GM12878 (cell line): ENCODE measurements around the gene CACNA2D3. TPM values are rescaled to one million over a fixed set of nuclear protein-coding genes. Genes with fewer than 3 reads are reported as not detected.

Source experiments
- ATAC-seq: fragments of 200-7000 bp; cut with Tn5 transposase; 3 replicates; pipeline ENCODE4 v1.9.1; 2020; ENCODE audit warnings: mild to moderate bottlenecking, moderate library complexity
- BruUV-seq: library from RNA; stranded (reverse); fragments of 400-500 nt; replicated peaks from 2 replicates; lab custom pipeline; 2021; lab: Mats Ljungman, UMichigan
- CTCF ChIA-PET: fragments of 300-600 bp; sonication (Branson Sonifier 250); formaldehyde crosslinking; extraction: SDS; loops from one replicate; lab custom pipeline; 2021; ENCODE audit warnings: inconsistent platforms; lab: Yijun Ruan, JAX
- POLR2A ChIA-PET: fragments of 350-600 bp; formaldehyde crosslinking; extraction: SDS; loops from one replicate; lab custom pipeline; 2021; ENCODE audit warnings: inconsistent platforms; lab: Charles Lee
- RAD21 ChIA-PET: fragments of 300-600 bp; sonication (Branson Sonifier 250); formaldehyde crosslinking; loops from one replicate; lab custom pipeline; 2023; ENCODE audit warnings: antibody characterized with exemption; ENCODE audit not compliant: unreplicated experiment; lab: Charles Lee
- SMC1A ChIA-PET: fragments of 300-600 bp; sonication (Branson Sonifier 250); formaldehyde crosslinking; loops from one replicate; lab custom pipeline; 2023; ENCODE audit not compliant: unreplicated experiment, uncharacterized antibody; lab: Charles Lee
- DNase-seq: peaks from one replicate; pipeline ENCODE4 v3.0.0-alpha.2; 2011; ENCODE audit warnings: low read depth, low spot score
- FAIRE-seq: peaks from 3 replicates; lab custom pipeline; 2011; peaks lifted over from hg19 to GRCh38; lab: Jason Lieb, UNC
- H2AFZ ChIP-seq: 2 replicates; pipeline ENCODE4 v1.6.0; 2011; ENCODE audit warnings: low read depth, low read length, control low read depth; ENCODE audit not compliant: control insufficient read depth
- H3K27ac ChIP-seq: 2 replicates; pipeline ENCODE4 v1.5.1; 2011; ENCODE audit warnings: control low read depth; ENCODE audit not compliant: control insufficient read depth, insufficient read depth
- H3K27me3 ChIP-seq, 2 experiments: replicated peaks in 1 of 2; 2 replicates each; pipeline versions ENCODE4 v1.6.0 to v1.6.1; 2011; ENCODE audit warnings: low read length in 1 of 2; ENCODE audit not compliant: control insufficient read depth in 2 of 2, insufficient read depth in 2 of 2
- H3K36me3 ChIP-seq, 2 experiments: 2 replicates each; pipeline ENCODE4 v1.5.1; 2011; ENCODE audit warnings: low read length in 1 of 2; ENCODE audit not compliant: control insufficient read depth in 2 of 2, insufficient read depth in 2 of 2
- H3K4me1 ChIP-seq: 2 replicates; pipeline ENCODE4 v1.6.1; 2011; ENCODE audit warnings: mild to moderate bottlenecking, low read length, moderate library complexity, mixed read lengths; ENCODE audit not compliant: control insufficient read depth, insufficient read depth
- H3K4me2 ChIP-seq: 2 replicates; pipeline ENCODE4 v1.6.0; 2011; ENCODE audit warnings: control low read depth; ENCODE audit not compliant: control insufficient read depth, insufficient read depth
- H3K4me3 ChIP-seq: fragments of 200-600 bp; sonication (generic); 2 replicates; pipeline ENCODE4 v1.5.1; 2016
- H3K79me2 ChIP-seq: 2 replicates; pipeline ENCODE4 v1.6.0; 2011; ENCODE audit warnings: low read length; ENCODE audit not compliant: control insufficient read depth, insufficient read depth
- H3K9ac ChIP-seq: 2 replicates; pipeline ENCODE4 v1.8.0; 2011; ENCODE audit warnings: low read length, control low read depth, mixed read lengths; ENCODE audit not compliant: control insufficient read depth, insufficient read depth
- H3K9me3 ChIP-seq: replicated peaks from 3 replicates; pipeline ENCODE4 v1.5.1; 2011; ENCODE audit warnings: mild to moderate bottlenecking, low read length; ENCODE audit not compliant: control insufficient read depth, insufficient read depth
- H4K20me1 ChIP-seq: 2 replicates; pipeline ENCODE4 v1.6.0; 2011; ENCODE audit not compliant: control insufficient read depth, insufficient read depth
- CBX5 ChIP-seq: sonication (generic); IDR thresholded peaks from 2 replicates; pipeline ENCODE4 v1.6.1; 2016; ENCODE audit warnings: low read depth, moderate library complexity, mild to moderate bottlenecking, inconsistent platforms
- CHD1 ChIP-seq: IDR thresholded peaks from 2 replicates; pipeline ENCODE4 v1.6.1; 2012; ENCODE audit warnings: low read depth, low read length, improper control_type of control experiment
- IKZF1 ChIP-seq: fragments of 450-650 bp; conservative IDR thresholded peaks from 2 replicates; pipeline ENCODE4 v1.6.1; 2017; ENCODE audit warnings: antibody characterized with exemption, mild to moderate bottlenecking
- MEF2B ChIP-seq: fragments of 450-650 bp; IDR thresholded peaks from 2 replicates; pipeline ENCODE4 v1.6.1; 2018; ENCODE audit warnings: mild to moderate bottlenecking, moderate library complexity; ENCODE audit not compliant: partially characterized antibody, poor library complexity, severe bottlenecking
- PML ChIP-seq: IDR thresholded peaks from 2 replicates; pipeline ENCODE4 v1.6.1; 2012; ENCODE audit warnings: low read length, inconsistent platforms
- RBBP5 ChIP-seq: fragments of 200-600 bp; sonication (generic); conservative IDR thresholded peaks from 2 replicates; pipeline ENCODE4 v1.6.1; 2016
- TCF3 ChIP-seq: IDR thresholded peaks from 2 replicates; pipeline ENCODE4 v1.6.1; 2012; ENCODE audit warnings: low read depth, mild to moderate bottlenecking, low read length, borderline replicate concordance; ENCODE audit not compliant: insufficient read depth
- WRNIP1 ChIP-seq: IDR thresholded peaks from 2 replicates; pipeline ENCODE4 v1.6.1; 2011; ENCODE audit warnings: low read depth, low read length, improper control_type of control experiment, borderline replicate concordance
- YY1 ChIP-seq: IDR thresholded peaks from 2 replicates; pipeline ENCODE4 v1.6.1; 2011; ENCODE audit warnings: low read depth, mild to moderate bottlenecking, low read length
- WGBS: methylation state at CpG from one replicate; pipeline ENCODE4 v1.1.6; 2016; ENCODE audit warnings: low lambda C conversion rate; ENCODE audit not compliant: insufficient replicate concordance, insufficient coverage; ENCODE audit errors: missing lambda C conversion rate; 5-methylcytosine and 5-hydroxymethylcytosine counted together
- in situ Hi-C: fragments of 300-500 bp; cut with MboI; formaldehyde crosslinking; loops from 9 replicates; pipeline ENCODE4 v1.14.3; 2018; ENCODE audit warnings: mixed read lengths
- intact Hi-C: fragments of 100-400 bp; cut with micrococcal nuclease; formaldehyde crosslinking; loops from one replicate; pipeline ENCODE4 v1.14.2; 2022; ENCODE audit not compliant: unreplicated experiment
- polyA plus RNA-seq, 11 experiments: library from polyadenylated mRNA; depleted of rRNA in 4 of 11; unstranded in 6 of 11; stranded (reverse) in 5 of 11; fragments of >200 nt; fragmentation: Nextera tagmentation in 4 of 11; fragmentation: Illumina TruSeq in 1 of 11; extraction: Ambion mirVana in 4 of 11; extraction: Trizol in 1 of 11; gene quantifications; 1 replicate in 1 of 11; 2 replicates in 10 of 11; pipeline versions ENCODE4 v1.2.1 to v1.2.3, GENCODE V29; 2011 to 2016; ENCODE audit warnings: inconsistent platforms in 2 of 11, missing spikeins in 2 of 11, low read depth in 1 of 11
- total RNA-seq, 4 experiments: library from RNA; depleted of rRNA in 3 of 4; stranded (reverse); fragments of >200 nt in 3 of 4; fragmentation: Illumina TruSeq in 1 of 4; extraction: Trizol in 1 of 4; gene quantifications; 2 replicates each; pipeline versions ENCODE4 v1.2.1 to v1.2.3, GENCODE V29; 2013 to 2021

Gene CACNA2D3
- total and polyA plus RNA-seq, 10 of the 15 experiments (the other 5 are each of a cell fraction or from before 2014, with no cell fraction given): not detected

DNA sequence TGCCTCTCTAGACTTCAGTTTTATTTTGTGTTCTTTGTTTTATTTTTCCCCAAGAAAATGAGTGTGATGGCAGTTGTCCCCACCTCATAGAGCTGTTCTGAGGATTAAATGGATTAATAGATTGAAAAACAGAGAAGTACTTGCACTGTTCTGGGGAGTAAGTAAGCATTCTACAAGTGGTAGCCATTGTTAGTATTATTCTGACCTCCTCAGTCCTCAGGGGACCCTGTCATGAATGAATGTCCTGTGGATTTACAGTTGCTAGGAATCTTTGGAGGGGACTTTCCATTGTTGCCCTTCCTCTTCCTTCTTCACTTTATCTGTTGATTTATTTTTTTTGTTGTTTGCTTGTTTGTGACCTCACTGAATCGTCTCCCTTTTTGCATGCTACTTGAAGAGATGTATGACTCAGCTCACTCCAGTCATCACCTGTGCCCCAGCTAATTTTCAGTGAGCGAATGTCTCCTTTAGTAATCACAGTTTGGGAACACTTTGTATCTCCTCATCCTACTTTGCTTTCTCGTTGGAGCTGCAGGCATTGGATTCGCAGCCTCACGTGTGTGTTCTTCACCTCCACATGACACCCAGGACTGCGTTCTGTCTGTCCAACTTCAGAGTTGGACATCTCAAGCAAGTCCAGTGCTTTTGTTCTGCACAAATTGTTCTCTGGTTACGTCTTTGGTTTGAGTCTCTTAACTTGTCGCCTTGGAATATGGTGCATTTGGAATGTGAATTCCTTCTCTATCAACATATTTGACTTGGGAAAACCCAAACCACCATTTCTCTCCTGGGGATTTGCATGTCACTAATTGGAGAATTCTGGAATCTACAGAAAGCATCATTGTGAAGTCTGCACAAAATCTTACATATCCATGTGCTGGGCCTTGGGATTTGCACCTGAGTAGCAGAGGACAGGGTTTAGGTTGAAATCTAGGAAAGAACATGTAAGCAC lies 751.0 kb downstream of the CACNA2D3 start:
- TF ChIP-seq IKZF1 (no peak), CBX5 (no peak), WRNIP1 (no peak), CHD1 (no peak), MEF2B (no peak), RBBP5 (no peak), YY1 (no peak), PML (no peak), TCF3 (no peak)
- ChIA-PET CTCF (no interaction called here), SMC1A (no interaction called here), RAD21 (no interaction called here), POLR2A (no interaction called here)
- ATAC-seq (no peak), FAIRE-seq (no peak), DNase-seq (no peak)
- no peaks in the 10 kb centered on the region for H4K20me1 ChIP-seq
- H3K36me3 ChIP-seq: no peaks in the 10 kb centered on the region
- no peaks in the 10 kb centered on the region for H3K9me3 ChIP-seq
- H3K79me2 ChIP-seq: no peaks in the 10 kb centered on the region
- no TSS peak for BruUV-seq
- no peak overlapping the region for H3K9ac ChIP-seq
- 0 out of 4 replicates have a peak, but pooled peaks cover 0 to 4% of the 10 kb centered on the region in 2 experiments for H3K27me3 ChIP-seq
- in situ Hi-C loops: no loop called here
- H3K4me2 ChIP-seq: no peak overlapping the region
- no peak overlapping the region for H3K27ac ChIP-seq
- 18% methylated on average over 8 of the region's 8 CpGs for WGBS
- H3K4me3 ChIP-seq: no peak overlapping the region
- no peak overlapping the region for H2AFZ ChIP-seq
- no peaks in the 10 kb centered on the region for H3K4me1 ChIP-seq
- intact Hi-C loops: no loop called here
